BLaER1 treated with 17β-estradiol and CSF1 and Interleukin-3, amounts not matched to agents 10 nM and 100 nM (cell line): ENCODE results near the gene DERA.
A peak's percentile ranks its signal among the peaks of the same experiment; 100 is the strongest.
"Not testable (repeated sequence)": the region's sequence is repeated elsewhere in the genome, so short reads cannot be mapped to it uniquely, and the experiment has no call there.

Source experiments
- H3K27ac ChIP-seq, 11 experiments: shearing (Covaris generic); formaldehyde crosslinking; 2 replicates each; pipeline ENCODE4 v1.8.1; 2022
- H3K27me3 ChIP-seq, 11 experiments: shearing (Covaris generic); formaldehyde crosslinking; 2 replicates each; pipeline ENCODE4 v1.8.1; 2022
- H3K36me3 ChIP-seq, 11 experiments: shearing (Covaris generic); formaldehyde crosslinking; 2 replicates each; pipeline ENCODE4 v1.8.1; 2022
- H3K4me1 ChIP-seq, 10 experiments: shearing (Covaris generic); formaldehyde crosslinking; 2 replicates each; pipeline ENCODE4 v1.8.1; 2022
- H3K4me2 ChIP-seq, 11 experiments: shearing (Covaris generic); formaldehyde crosslinking; 2 replicates each; pipeline ENCODE4 v1.8.1; 2022
- H3K4me3 ChIP-seq, 10 experiments: shearing (Covaris generic); formaldehyde crosslinking; 2 replicates each; pipeline ENCODE4 v1.8.1; 2022
- H3K9ac ChIP-seq, 11 experiments: shearing (Covaris generic); formaldehyde crosslinking; 2 replicates each; pipeline ENCODE4 v1.8.1; 2022
- H3K9me3 ChIP-seq, 11 experiments: shearing (Covaris generic); formaldehyde crosslinking; replicated peaks in 1 of 11; 2 replicates each; pipeline ENCODE4 v1.8.1; 2022
- H4K20me1 ChIP-seq, 11 experiments: shearing (Covaris generic); formaldehyde crosslinking; 2 replicates each; pipeline ENCODE4 v1.8.1; 2022
- Cebpa-rat ChIP-seq, 11 experiments: shearing (Covaris generic); IDR thresholded peaks; 2 replicates each; pipeline ENCODE4 v1.8.1; 2022

DERA gene

DNA sequence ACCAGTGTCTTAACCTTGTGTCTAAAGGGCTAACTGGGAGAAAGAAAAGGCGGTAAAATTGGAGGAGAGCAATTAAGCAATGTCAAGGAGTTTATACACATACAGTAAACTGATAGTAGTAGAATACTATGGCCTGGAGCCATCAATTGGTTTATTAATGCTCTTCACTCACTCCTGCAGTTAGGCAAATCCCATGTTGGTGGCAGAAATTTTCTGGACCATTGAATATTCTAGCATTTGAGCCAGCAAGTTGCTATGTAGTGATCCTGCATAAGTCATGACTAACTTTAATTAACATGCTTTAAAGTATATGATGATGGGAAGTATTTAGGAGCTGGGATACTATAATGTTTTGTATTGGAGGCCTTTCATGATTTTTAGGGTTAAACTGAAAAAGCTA, 14.3 kb upstream of the DERA start:
- Histone ChIP-seq H3K9me3 (no peaks in the 10 kb centered on the region), H3K27ac (no peak overlapping the region), H3K4me1 (no peaks in the 10 kb centered on the region), H3K4me3 (no peak overlapping the region), H3K36me3 (peaks cover 76 to 97% (median 90%) of the 10 kb centered on the region in 11 experiments), H4K20me1 (peaks cover 0 to 67% (median 34%) of the 10 kb centered on the region in 11 experiments; a peak in 18 of 22 replicates), H3K9ac (no peak overlapping the region), H3K4me2 (no peak overlapping the region), H3K27me3 (no peaks in the 10 kb centered on the region)
- TF ChIP-seq Cebpa-rat (IDR thresholded peaks at IDR 0.05): no peak

DNA sequence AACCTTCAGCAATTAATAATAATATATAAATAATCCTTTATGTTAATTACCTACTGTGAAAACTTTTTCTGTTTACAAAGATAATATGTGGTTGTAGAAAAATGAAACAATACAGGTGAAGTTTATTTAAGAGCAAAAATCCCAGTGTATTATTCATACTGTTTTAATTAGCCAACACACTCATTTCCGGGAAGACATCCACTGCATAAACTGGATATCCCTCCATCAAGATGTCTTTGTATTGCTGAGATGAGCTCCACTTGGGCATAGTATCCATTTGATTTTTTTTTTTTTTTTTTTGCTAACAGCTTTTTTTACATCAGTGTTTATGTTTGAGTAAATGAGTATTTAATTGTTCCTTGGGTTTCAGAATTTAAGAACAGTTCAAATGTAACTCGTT, 13.7 kb upstream of the DERA start:
- no peak overlapping the region for H3K4me2 ChIP-seq
- H3K4me1 ChIP-seq: no peaks in the 10 kb centered on the region
- H3K27ac ChIP-seq: no peak overlapping the region
- peaks cover 0 to 65% (median 31%) of the 10 kb centered on the region in 11 experiments; a peak in 18 of 22 replicates for H4K20me1 ChIP-seq
- H3K36me3 ChIP-seq: peaks cover 80 to 97% (median 94%) of the 10 kb centered on the region in 11 experiments
- no peaks in the 10 kb centered on the region for H3K27me3 ChIP-seq
- H3K9me3 ChIP-seq: no peaks in the 10 kb centered on the region
- H3K9ac ChIP-seq: no peak overlapping the region
- TF ChIP-seq Cebpa-rat (IDR thresholded peaks at IDR 0.05): no peak
- H3K4me3 ChIP-seq: no peak overlapping the region

DNA sequence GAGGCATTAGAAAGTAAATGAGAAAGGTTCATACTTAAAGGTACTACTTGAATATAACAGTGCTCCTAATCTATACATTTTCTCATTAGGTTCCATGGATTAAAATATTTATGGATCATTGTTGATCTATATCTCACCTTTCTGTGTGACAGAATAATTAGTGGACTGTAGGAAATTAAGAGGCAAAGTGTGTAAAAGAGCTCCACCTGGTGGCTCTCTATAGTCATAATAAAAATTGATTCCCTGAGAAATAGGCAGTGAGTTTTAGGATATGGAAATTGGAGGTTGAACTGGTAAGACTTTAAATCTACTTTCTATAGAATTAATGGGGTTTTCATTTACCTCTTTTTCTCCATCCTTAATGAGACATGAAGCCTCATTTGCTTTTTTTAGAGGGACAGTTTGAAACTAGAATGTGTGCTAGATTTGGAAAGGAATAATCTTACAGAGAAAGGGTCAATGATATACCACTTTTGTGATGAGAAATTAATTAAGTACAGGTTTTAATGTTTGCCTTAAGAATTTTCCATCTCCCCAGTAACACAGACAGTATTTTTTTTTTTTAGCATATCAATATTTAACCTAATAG, 11.8 kb upstream of the DERA start:
- no peak overlapping the region for H3K27ac ChIP-seq

DNA sequence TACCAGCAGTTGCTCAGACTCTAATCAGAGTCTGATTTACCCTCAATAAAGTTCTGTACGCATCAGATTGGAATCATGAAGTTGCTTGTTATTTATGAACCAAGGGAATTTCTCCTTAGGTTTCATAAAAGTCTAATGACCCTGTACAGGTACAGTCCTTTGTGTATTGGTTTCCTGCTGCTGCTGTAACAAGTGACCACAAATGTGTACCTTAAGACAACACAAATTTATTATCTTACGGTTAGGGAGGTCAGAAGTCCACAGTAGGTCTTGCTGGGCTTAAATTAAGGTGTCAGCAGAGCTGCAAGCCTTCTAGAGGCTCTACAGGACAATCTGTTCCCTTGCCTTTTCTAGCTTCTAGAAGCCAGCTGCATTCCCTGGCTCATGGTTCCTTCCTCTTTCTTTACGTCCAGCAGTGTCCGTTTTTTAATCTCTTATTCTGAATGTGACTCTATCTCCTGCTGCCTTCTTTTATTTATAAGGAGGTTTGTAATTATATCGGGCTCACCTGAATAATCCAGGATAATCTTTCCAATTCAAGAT, 6.7 kb upstream of the DERA start:
- peaks cover 0 to 8% (median 0%) of the 10 kb centered on the region in 11 experiments; a peak in 8 of 22 replicates for H4K20me1 ChIP-seq
- no peak overlapping the region for H3K9ac ChIP-seq
- H3K9me3 ChIP-seq: no peaks in the 10 kb centered on the region
- H3K36me3 ChIP-seq: peaks cover 65 to 88% (median 77%) of the 10 kb centered on the region in 11 experiments
- no peak overlapping the region for H3K27ac ChIP-seq
- no peak overlapping the region for H3K4me3 ChIP-seq
- no peak for TF ChIP-seq Cebpa-rat (IDR thresholded peaks at IDR 0.05)
- H3K27me3 ChIP-seq: no peaks in the 10 kb centered on the region
- H3K4me2 ChIP-seq: no peak overlapping the region
- H3K4me1 ChIP-seq: peaks cover 0 to under 1% (median 0%) of the 10 kb centered on the region in 10 experiments; a peak in 1 of 20 replicates

More for the DNA sequence above, 11.8 kb upstream of the DERA start:
- peaks cover 83 to 100% (median 96%) of the 10 kb centered on the region in 11 experiments for H3K36me3 ChIP-seq
- no peak overlapping the region for H3K9ac ChIP-seq
- no peak for TF ChIP-seq Cebpa-rat (IDR thresholded peaks at IDR 0.05)
- no peaks in the 10 kb centered on the region for H3K27me3 ChIP-seq
- no peak overlapping the region for H3K4me2 ChIP-seq
- no peak overlapping the region for H3K4me3 ChIP-seq
- no peaks in the 10 kb centered on the region for H3K4me1 ChIP-seq
- peaks cover 0 to 51% (median 23%) of the 10 kb centered on the region in 11 experiments; a peak in 16 of 22 replicates for H4K20me1 ChIP-seq
- no peaks in the 10 kb centered on the region for H3K9me3 ChIP-seq

DNA sequence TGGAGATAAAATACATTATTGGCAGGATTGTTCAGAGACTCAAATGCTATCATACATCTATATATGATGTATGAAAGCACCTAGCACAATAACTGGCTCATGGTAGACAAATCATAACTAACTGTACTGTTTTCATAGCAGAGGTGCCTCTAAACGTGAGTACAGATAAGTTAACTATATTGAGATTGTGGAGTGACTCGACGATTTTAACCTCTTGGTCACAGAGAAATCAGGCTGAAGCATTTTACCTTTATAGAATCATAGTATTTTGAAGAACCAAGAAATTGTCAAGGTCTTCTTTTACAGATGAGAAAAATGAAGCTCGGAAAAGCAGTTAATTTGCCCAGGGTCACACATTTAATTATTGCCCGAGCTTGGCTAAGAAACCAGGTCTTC, 666 bp upstream of the DERA start:
- Histone ChIP-seq H3K4me1 (peaks cover 7 to 22% (median 15%) of the 10 kb centered on the region in 10 experiments; a peak in 17 of 20 replicates), H3K36me3 (peaks cover 11 to 28% (median 19%) of the 10 kb centered on the region in 11 experiments; a peak in 21 of 22 replicates), H4K20me1 (no peaks in the 10 kb centered on the region), H3K4me2 (peak overlapping the region; percentile 62 to 84 (median 74)), H3K9ac (peak overlapping the region; percentile 88 to 97 (median 95); a peak in 17 of 22 replicates), H3K27me3 (no peaks in the 10 kb centered on the region), H3K27ac (peak overlapping the region; percentile 89 to 97 (median 92); a peak in 19 of 22 replicates), H3K4me3 (peak overlapping the region in 9 of 10 experiments; percentile 66 to 87 (median 80); a peak in 16 of 20 replicates), H3K9me3 (no peaks in the 10 kb centered on the region)
- TF ChIP-seq Cebpa-rat (IDR thresholded peaks at IDR 0.05): no peak

DNA sequence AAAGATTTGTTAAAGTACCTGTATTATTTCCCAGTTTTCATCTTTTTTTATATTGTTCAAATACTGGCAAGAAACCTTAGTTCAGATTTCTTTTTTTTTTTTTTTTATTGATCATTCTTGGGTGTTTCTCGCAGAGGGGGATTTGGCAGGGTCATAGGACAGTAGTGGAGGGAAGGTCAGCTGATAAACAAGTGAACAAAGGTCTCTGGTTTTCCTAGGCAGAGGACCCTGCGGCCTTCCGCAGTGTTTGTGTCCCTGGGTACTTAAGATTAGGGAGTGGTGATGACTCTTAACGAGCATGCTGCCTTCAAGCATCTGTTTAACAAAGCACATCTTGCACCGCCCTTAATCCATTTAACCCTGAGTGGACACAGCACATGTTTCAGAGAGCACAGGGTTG, 799 bp downstream of the DERA start:
- not testable (repeated sequence) for H3K27me3 ChIP-seq, H4K20me1 ChIP-seq, H3K9me3 ChIP-seq
- peak overlapping the region; percentile 62 to 84 (median 74) for H3K4me2 ChIP-seq
- H3K27ac ChIP-seq: peak overlapping the region; percentile 89 to 97 (median 92)
- H3K36me3 ChIP-seq: peaks cover 0 to 18% (median 5%) of the 10 kb centered on the region in 11 experiments; a peak in 16 of 22 replicates
- peak overlapping the region; percentile 88 to 97 (median 95) for H3K9ac ChIP-seq
- H3K4me3 ChIP-seq: peak overlapping the region; percentile 66 to 87 (median 78)
- peaks cover 7 to 22% (median 15%) of the 10 kb centered on the region in 10 experiments; a peak in 17 of 20 replicates for H3K4me1 ChIP-seq

DNA sequence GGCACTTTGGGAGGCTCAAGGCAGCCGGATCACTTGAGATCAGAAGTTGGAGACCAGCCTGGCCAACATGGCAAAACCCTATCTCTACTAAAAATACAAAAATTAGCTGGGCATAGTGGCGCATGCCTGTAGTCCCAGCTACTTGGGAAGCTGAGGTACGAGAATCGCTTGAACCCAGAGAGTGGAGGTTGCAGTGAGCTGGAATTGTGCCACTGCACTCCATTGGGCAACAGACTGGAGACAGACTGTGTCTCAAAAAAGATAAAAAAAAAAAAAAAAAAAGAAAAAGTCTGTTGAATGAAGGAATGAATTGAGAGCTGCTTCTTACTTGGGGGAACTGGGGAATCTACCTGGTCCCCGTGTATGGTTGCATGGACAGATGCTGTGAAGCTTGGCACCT, 3.0 kb downstream of the DERA start:
- not testable (repeated sequence) for H3K4me3 ChIP-seq, H3K27me3 ChIP-seq, H3K9me3 ChIP-seq, H3K9ac ChIP-seq, H3K27ac ChIP-seq, H4K20me1 ChIP-seq, H3K4me2 ChIP-seq
- peaks cover 7 to 22% (median 15%) of the 10 kb centered on the region in 10 experiments; a peak in 17 of 20 replicates for H3K4me1 ChIP-seq
- H3K36me3 ChIP-seq: peaks cover 0 to 19% (median 9%) of the 10 kb centered on the region in 11 experiments; a peak in 9 of 22 replicates

DNA sequence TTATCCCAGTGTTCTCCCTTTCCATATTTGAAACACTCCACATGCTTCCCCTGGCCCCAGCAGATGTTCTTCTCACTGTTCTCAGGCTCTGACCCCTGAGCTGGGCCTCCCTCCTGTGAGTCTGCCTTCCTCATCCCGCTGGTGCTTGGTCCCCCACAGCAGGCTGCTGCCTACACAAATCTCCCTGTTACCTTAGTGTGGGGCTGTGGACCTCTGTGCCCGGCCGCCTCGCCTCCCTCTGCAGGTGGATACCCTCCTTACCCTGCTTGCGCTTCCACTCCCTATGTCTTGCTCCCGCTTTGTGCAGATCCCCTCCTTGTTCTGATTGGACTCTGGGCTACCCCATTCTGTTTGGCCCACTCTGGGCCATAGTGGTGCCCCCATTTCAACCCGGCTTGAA, 6.9 kb downstream of the DERA start:
- peaks cover 0 to under 1% (median 0%) of the 10 kb centered on the region in 10 experiments; a peak in 1 of 20 replicates for H3K4me1 ChIP-seq

DNA sequence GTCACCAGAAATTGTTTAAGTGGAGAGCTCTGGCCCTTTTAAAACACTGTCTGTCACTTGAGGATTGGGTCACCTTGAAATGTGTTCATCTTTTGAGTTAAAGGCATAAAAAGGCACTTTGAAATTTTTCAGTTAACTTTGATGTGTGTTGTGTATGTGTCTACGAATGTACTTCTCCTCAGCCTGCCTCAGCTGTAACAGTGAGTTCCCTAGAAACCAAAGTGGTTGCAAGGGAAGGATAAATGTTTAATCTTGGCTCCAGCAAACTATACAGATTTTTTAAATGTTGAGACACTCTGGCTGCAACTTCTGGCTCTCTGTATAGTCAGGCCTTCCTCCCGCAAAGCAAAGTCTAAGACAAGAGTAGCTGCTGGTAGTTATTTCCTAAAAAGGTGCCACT, 8.3 kb downstream of the DERA start:
- H3K36me3 ChIP-seq: peaks cover 0 to 19% (median 9%) of the 10 kb centered on the region in 11 experiments; a peak in 10 of 22 replicates
- H3K4me3 ChIP-seq: no peak overlapping the region
- H3K27ac ChIP-seq: no peak overlapping the region
- H3K27me3 ChIP-seq: no peaks in the 10 kb centered on the region
- peaks cover 0 to 8% (median 0%) of the 10 kb centered on the region in 11 experiments; a peak in 4 of 22 replicates for H4K20me1 ChIP-seq
- H3K4me1 ChIP-seq: no peaks in the 10 kb centered on the region
- H3K9ac ChIP-seq: no peak overlapping the region
- H3K9me3 ChIP-seq: peaks cover 0 to 9% (median 0%) of the 10 kb centered on the region in 11 experiments; a peak in 5 of 22 replicates
- TF ChIP-seq Cebpa-rat (IDR thresholded peaks at IDR 0.05): no peak
- H3K4me2 ChIP-seq: no peak overlapping the region

More for the DNA sequence above, 6.9 kb downstream of the DERA start:
- H3K36me3 ChIP-seq: peaks cover 0 to 19% (median 9%) of the 10 kb centered on the region in 11 experiments; a peak in 10 of 22 replicates
- H3K27me3 ChIP-seq: no peaks in the 10 kb centered on the region
- no peak overlapping the region for H3K4me2 ChIP-seq
- H3K4me3 ChIP-seq: no peak overlapping the region
- TF ChIP-seq Cebpa-rat (IDR thresholded peaks at IDR 0.05): no peak
- H3K9me3 ChIP-seq: peaks cover 0 to 9% (median 0%) of the 10 kb centered on the region in 11 experiments; a peak in 5 of 22 replicates
- H3K27ac ChIP-seq: no peak overlapping the region
- peaks cover 0 to 8% (median 0%) of the 10 kb centered on the region in 11 experiments; a peak in 4 of 22 replicates for H4K20me1 ChIP-seq
- no peak overlapping the region for H3K9ac ChIP-seq
